Stimulated activated CD8-positive, alpha-beta memory T cell treated with anti-CD3 and anti-CD28 coated beads, Interleukin-7, amount 100 ng/mL, for 24 hours (primary cell): ENCODE results near the gene TRIM54.

Experiments
- DNase-seq: peaks from one replicate; pipeline ENCODE4 v3.0.0-alpha.2; 2020; ENCODE audit warnings: low read depth

The TRIM54 gene

DNA sequence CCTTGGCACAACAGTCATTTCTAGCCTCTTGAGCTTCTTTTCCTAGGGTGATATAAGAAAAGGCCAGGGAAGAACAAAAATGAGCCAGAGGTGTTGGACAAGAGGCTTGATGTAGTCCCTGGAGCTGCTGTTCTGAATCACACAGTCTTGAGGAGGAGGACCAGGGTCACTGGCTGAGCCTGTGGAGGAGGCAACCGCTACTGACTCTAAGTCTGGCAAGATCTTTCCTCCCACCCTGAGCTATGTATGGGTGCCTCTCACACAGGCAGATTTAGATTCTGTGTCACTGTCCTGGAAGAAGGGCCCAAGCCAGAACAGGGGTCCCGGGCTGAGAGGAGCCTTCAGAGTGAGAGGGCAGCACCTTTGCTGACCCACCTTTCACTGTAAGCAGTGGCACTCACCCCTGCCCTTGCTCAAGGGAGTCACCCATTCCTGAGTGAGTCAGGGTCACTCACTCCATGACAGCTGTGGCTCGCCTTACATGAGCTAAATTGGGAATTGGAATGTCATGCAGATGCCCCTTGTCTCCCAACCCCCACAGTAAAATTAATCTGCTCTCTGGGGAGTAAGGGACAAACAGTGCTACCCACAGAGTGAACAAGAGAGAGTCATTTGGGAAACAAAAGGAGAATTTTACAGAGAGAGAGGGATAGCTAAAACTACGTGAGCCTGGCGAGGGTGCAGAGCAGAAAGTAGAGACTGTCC, at the start of gene TRIM54:
TRIM54 (plus strand) TSS at position 575 of the 705 bp plus-strand sequence. CDS start 303 bp downstream, outside the sequence.
- no peak for DNase-seq

- no peak for DNase-seq
These were observed 48.9 kb upstream of the TRIM54 start for GRCh38 chr2:27233341-27233740.

DNA sequence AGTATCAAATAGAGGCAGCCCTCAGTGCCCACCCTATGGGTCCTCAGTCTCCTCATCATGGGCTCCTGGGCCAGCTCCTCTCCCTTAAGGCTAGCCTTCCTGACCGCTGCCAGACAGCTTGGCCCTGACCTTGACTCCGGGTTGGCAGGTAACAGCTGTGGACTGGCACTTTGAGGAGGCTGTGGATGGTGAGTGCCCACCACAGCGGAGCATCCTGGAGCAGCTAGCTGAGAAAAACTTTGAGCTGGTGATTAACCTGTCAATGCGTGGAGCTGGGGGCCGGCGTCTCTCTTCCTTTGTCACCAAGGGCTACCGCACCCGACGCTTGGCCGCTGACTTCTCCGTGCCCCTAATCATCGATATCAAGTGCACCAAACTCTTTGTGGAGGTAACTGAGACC, 46.1 kb upstream of the TRIM54 start:
- DNase-seq: no peak

DNA sequence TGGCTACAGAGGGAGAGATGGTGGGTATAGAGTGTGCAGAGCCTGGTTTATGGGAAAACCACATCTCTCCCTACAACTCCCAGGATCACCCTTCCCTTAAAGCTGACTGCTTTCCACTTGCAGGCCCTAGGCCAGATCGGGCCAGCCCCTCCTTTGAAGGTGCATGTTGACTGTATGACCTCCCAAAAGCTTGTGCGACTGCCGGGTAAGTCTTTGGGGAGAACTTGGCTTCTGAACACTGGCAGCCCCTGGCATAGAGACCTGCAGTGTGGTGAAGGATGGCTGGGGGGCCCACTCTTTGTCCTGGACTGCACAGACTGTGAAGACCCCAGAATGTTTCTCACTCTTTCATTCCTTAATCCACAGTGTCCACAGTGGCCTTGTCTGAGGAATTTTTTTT, 45.6 kb upstream of the TRIM54 start:
- no peak for DNase-seq

DNA sequence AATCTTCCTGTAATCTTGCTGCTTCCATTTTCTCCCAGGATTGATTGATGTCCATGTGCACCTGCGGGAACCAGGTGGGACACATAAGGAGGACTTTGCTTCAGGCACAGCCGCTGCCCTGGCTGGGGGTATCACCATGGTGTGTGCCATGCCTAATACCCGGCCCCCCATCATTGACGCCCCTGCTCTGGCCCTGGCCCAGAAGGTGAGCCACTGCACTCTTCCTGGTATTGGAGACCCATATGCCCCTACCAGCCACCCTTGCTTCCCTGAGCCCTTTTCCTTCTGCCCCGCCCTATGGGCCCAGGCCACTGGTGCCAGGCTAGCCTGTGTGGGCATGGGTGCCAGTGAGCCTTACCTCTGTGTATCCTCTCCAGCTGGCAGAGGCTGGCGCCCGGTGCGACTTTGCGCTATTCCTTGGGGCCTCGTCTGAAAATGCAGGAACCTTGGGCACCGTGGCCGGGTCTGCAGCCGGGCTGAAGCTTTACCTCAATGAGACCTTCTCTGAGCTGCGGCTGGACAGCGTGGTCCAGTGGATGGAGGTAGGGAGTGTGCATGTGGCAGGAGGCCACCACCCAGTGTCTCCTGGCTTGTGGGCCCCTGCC, 44.8 kb upstream of the TRIM54 start:
- no peak for DNase-seq

DNA sequence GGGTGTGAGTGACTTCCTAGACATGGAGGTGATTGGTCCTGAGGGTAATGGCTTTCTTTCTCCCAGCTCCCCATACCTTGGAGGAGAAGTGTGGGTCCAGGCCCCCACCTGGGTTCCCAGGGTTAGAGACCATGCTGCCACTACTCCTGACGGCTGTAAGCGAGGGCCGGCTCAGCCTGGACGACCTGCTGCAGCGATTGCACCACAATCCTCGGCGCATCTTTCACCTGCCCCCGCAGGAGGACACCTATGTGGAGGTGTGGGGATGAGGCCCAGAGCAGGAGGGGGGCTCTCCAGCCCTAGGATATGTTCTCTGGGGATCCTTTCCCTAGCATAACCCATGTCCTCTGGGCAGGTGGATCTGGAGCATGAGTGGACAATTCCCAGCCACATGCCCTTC, 43.3 kb upstream of the TRIM54 start:
- DNase-seq: no peak

DNA sequence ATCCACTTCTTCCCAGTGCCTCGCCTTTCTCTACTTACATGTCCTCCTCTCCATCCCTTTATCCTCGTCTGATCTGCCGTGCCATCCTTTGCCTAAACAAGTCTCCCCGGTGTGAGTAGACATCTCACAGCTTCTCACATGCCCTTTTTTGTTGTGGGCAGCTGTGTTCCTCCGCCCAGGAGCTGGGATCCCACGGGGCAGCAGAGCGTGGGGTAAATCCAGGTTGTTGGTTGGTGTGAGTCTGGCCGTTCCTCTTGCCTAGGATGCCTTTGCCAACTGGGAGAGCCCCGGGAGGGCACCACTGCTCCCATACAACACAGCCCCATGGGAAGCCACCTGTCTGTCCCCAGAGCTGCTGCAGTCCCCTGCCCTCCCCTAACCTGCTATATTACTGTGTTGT, 41.8 kb upstream of the TRIM54 start:
- DNase-seq: no peak

- DNase-seq: no peak
These were observed 40.2 kb upstream of the TRIM54 start for GRCh38 chr2:27241761-27242613.

DNA sequence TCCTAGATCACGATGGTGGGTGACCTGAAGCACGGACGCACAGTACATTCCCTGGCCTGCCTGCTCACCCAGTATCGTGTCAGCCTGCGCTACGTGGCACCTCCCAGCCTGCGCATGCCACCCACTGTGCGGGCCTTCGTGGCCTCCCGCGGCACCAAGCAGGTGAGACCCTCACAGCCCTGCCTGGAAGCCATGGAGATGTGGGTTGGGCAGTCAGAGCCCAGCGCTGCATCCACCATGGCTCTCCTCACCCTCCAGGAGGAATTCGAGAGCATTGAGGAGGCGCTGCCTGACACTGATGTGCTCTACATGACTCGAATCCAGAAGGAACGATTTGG, 39.6 kb upstream of the TRIM54 start:
- no peak for DNase-seq

DNA sequence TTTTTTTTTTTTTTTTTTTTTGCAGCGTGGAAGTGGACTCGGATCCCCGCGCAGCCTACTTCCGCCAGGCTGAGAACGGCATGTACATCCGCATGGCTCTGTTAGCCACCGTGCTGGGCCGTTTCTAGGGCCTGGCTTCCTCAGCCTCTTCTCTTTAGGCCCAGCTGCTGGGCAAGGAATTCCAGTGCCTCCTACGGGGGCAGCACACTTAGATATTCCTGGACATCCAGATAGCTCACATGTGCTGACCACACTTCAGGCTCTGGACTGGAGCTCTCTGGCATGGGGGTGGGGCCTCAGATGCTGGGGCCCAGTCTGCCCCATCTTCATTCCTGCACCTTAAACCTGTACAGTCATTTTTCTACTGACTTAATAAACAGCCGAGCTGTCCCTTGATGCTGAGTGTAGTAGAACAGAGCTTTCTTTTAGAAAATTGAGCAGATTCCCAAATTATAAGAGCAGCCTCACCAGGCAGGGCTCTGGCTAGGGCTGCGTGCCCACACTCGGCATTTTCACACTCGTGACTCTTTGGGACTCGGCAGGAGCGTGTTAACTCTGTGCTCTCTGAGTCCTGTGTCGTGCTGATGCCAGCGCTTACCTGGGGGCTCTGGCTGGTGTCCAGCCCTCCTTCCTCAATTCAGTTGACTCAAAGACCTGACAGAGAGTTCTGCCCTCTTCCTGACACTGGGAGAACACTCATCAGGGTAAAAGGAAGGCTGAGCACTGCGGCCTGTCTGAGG, 38.7 kb upstream of the TRIM54 start:
- DNase-seq: no peak

- no peak for DNase-seq
These were observed 37.1 kb upstream of the TRIM54 start for GRCh38 chr2:27245116-27245515.

- DNase-seq: no peak
These were observed 36.6 kb upstream of the TRIM54 start for GRCh38 chr2:27245626-27246025.

- no peak for DNase-seq
These were observed 34.3 kb upstream of the TRIM54 start for GRCh38 chr2:27247893-27248292.

DNA sequence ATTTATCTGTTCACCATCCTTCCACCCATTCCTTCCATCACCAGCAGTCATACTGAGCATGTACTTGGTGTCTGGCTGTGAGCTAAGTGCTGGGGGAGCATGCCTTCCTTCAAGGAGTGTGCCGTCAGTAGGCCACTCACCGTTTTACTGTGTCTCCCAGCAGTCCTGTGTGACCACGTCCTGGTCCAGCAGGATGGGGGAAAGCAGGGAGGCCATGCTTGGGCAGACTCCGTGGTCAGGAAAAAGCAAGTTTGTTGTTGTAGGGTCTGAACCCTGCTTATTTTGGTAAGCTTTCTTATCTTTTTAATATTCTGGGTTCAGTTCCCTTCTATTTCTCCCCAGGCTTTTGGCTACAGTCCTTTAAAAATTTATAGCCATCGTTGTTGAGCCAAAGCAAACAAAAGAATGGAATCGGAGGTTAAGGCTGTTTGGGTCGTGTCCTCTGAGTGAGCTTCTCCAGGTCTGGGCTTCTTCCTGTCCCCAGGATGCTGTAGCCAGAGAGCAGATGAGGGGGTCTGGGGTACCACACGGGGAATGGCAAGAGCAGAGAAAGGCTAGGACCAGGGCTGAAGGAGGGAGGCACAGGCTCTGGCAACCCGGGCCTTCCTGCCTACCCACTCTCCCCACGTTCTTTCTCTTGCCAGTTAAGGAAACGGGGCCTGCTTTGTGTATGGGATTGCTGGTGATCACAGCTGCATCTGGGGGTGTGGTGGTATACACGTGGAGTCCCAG, 32.9 kb upstream of the TRIM54 start:
- no peak for DNase-seq

DNA sequence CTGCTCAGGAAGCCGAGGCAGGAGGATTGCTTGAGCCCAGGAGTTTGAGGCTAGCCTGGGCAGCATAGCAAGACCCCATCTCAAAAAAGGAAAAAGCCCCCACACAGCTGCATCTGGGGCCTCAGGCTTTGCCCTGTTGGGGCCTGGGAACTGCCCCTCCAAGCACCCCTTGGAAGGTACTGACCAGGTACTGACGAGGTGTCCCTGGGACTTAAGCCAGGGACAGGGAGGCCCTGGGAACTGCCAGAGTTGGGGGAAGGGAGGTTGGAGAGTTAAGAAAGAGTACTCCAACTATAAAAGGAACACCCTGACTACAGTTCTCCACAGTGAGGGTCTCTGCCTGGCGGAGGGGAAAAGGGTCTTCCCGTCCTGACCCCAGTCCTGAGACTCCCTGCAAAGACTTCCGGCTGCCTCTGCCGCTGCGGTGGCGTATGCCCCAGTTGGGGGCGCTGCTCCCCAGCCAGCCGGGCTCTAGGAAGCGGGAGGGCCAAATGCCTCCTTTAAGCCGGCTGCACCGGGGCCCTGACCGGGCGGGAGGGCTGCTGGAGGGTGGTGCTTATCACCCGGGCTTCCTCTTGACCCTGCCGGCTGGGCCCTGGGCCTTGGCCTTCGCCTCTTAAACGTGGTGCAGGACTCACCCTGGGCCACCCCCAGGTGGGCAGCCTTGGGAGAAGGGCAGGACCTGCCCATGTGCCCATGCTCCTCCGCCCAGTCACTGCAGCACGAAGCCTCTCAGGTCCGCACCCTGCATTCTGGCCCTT, 32.2 kb upstream of the TRIM54 start:
- peak; percentile 26 for DNase-seq

DNA sequence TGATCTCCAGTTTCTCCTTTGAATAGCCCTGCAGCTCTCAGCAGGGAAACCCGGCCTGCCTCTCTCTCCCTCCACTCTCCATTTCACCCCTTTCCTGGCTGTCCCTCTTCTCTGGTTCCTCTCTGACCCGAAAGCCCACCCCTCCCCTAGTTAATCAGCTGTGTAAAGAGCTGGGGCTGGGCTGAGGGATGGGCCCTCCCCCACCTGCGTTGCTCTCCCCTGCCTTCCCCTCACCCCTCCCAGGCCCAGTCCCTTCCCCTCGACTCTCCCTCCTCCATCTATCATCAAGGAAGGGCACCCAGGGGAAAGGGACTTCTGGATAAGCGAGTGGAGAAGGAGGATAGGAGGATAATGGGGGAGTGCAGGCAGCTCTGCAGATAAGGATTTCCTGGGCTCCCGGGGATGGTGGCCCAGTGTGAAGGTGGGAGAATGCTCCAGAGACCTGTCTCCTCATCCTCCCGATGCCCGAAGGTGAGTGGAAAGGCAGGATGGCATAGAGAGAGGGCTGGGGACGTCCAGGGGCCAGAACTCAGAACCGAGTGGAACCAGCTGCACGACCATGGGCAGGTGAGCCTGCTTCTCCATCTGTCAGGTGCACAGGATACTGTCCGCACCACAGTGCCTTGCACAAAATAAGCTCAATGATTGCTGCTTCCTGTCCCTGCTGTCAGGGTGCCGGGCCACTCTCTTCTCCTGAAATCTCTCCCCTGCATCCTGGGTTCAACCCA, 31.4 kb upstream of the TRIM54 start:
- no peak for DNase-seq

- DNase-seq: no peak
These were observed 30.5 kb upstream of the TRIM54 start for GRCh38 chr2:27251766-27252165.

DNA sequence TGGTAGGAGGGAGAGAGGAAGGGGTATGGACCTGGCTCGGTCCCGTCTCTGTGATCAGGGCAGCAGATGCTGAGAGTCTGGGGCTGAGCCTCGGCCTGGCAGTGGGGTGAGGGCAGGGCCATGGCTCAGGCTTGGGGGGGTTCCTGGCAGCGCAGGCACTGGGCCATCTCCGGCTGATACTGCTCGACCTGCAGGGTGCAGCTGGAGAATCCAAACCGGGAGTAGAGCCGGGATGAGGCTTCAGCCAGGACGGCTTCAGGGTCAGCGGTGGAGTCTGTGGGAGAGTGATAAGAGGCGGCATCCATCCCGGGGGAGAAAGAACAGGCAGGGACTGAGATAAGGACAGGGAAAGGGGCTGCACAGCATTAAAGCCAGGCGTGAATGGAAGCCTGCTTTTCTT, 27.0 kb upstream of the TRIM54 start:
- no peak for DNase-seq

GRCh38 chr2:27255660-27256059, 26.6 kb upstream of the TRIM54 start:
- no peak for DNase-seq

DNA sequence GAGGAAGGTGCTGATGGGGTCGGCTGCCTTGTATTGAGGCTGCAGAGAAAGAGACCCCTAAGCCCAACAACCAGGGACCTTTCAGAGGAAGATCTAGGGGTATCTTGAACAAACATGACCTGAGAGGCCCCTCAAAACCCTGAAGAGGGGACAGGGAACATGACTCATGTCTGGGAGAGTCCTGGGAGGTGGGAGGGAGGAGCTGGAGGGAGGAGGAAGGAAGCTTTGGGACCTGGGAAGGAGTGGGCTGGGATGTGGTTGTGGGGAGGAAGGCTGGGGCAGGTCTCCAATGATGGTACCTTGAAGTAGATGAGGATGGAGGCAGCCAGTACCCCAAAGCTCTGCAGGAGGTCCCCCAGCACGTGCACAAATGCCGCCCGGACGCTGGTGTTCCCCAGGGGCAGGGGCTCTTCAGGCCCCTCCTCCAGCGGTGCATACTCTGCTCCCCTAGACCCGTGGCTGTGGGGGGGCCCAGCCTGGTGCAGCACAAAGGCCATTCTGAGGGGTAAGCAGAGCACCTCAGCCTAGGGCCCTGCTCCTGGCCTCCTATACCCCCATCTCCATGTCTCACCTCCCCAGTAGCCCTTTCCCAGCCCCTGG, 25.3 kb upstream of the TRIM54 start:
- no peak for DNase-seq
